ENCODE data around the gene RBM19.

The RBM19 gene

GRCh38 chr12:113988064-113988451 is 21.9 kb upstream of the RBM19 start:
- DNase-seq (ENCODE audit: low spot score), result no peak

GRCh38 chr12:113987261-113988063 is 21.3 kb upstream of the RBM19 start:
- DNase-seq (ENCODE audit: low spot score), result no peak

GRCh38 chr12:113984464-113984863 is 18.3 kb upstream of the RBM19 start:
- no peak for DNase-seq (ENCODE audit: low spot score)

GRCh38 chr12:113983777-113984448 is 17.8 kb upstream of the RBM19 start:
- DNase-seq (ENCODE audit: low spot score), result no peak

- DNase-seq (ENCODE audit: low spot score), result no peak
Measured at GRCh38 chr12:113983265-113983664, 17.1 kb upstream of the RBM19 start.

GRCh38 chr12:113981876-113982275 is 15.8 kb upstream of the RBM19 start:
- no peak for DNase-seq (ENCODE audit: low spot score)

GRCh38 chr12:113980537-113981337 is 14.6 kb upstream of the RBM19 start:
- peak; percentile 67 for DNase-seq (ENCODE audit: low spot score)

- no peak for DNase-seq (ENCODE audit: low spot score)
Measured at GRCh38 chr12:113980054-113980453, 13.9 kb upstream of the RBM19 start.

GRCh38 chr12:113978080-113978479 is 12.0 kb upstream of the RBM19 start:
- DNase-seq (ENCODE audit: low spot score), result no peak

GRCh38 chr12:113974006-113974405 is 7.9 kb upstream of the RBM19 start:
- DNase-seq (ENCODE audit: low spot score), result no peak

GRCh38 chr12:113973109-113973904 is 7.2 kb upstream of the RBM19 start:
- DNase-seq (ENCODE audit: low spot score), result no peak

GRCh38 chr12:113971392-113971791 is 5.3 kb upstream of the RBM19 start:
- DNase-seq (ENCODE audit: low spot score), result no peak

- no peak for DNase-seq (ENCODE audit: low spot score)
Measured at GRCh38 chr12:113970211-113970610, 4.1 kb upstream of the RBM19 start.

- no peak for DNase-seq (ENCODE audit: low spot score)
Measured at GRCh38 chr12:113967368-113967767, 1.2 kb upstream of the RBM19 start.

GRCh38 chr12:113962733-113963132 is 3.4 kb downstream of the RBM19 start:
- DNase-seq (ENCODE audit: low spot score), result no peak

- DNase-seq (ENCODE audit: low spot score), result no peak
Measured at GRCh38 chr12:113961921-113962710, 4.0 kb downstream of the RBM19 start.

- DNase-seq (ENCODE audit: low spot score), result no peak
Measured at GRCh38 chr12:113960030-113960429, 6.1 kb downstream of the RBM19 start.

- no peak for DNase-seq (ENCODE audit: low spot score)
Measured at GRCh38 chr12:113959096-113959495, 7.0 kb downstream of the RBM19 start.

GRCh38 chr12:113958108-113958507 is 8.0 kb downstream of the RBM19 start:
- no peak for DNase-seq (ENCODE audit: low spot score)

- DNase-seq (ENCODE audit: low spot score), result no peak
Measured at GRCh38 chr12:113957627-113958026, 8.5 kb downstream of the RBM19 start.
